HCT116 (cell line): ENCODE data around the gene CTTNBP2. TPM values are rescaled to one million over a fixed set of nuclear protein-coding genes. Genes with fewer than 3 reads are reported as not detected.

Experiments
- ATAC-seq: fragments of 200-7000 bp; cut with Tn5 transposase; 2 replicates; pipeline ENCODE4 v1.9.1; 2020; ENCODE audit warnings: mild to moderate bottlenecking, moderate library complexity
- BruUV-seq: library from RNA; stranded (reverse); fragments of 400-500 nt; replicated peaks from 2 replicates; lab custom pipeline; 2021; lab: Mats Ljungman, UMichigan
- CTCF ChIA-PET: fragments of 300-600 bp; sonication (Branson Sonifier 250); formaldehyde crosslinking; loops from one replicate; lab custom pipeline; 2021; ENCODE audit warnings: antibody characterized with exemption; lab: Charles Lee
- POLR2A ChIA-PET: fragments of 300-600, 350-600 bp; sonication (Branson Sonifier 250); formaldehyde crosslinking; loops from one replicate; lab custom pipeline; 2021; ENCODE audit warnings: antibody characterized with exemption; lab: Charles Lee
- RAD21 ChIA-PET, 2 experiments: fragments of 300-600 bp; sonication (Branson Sonifier 250); formaldehyde crosslinking; loops; one replicate each; lab custom pipeline; 2023; ENCODE audit warnings: low total read pairs in 2 of 2; ENCODE audit not compliant: uncharacterized antibody in 2 of 2, unreplicated experiment in 2 of 2, low non-redundant PET in 1 of 2; lab: Charles Lee
- DNase-seq: peaks from one replicate; pipeline ENCODE4 v3.0.0-alpha.2; 2010; ENCODE audit warnings: low read depth, low spot score
- H2AFZ ChIP-seq: fragments of 200-600 bp; shearing (Covaris generic), sonication (generic); 2 replicates; pipeline ENCODE4 v1.6.1; 2017; ENCODE audit warnings: low read depth, mixed run types, mixed read lengths, antibody characterized with exemption, low read length; ENCODE audit not compliant: poor library complexity, severe bottlenecking
- H3K27ac ChIP-seq: 2 replicates; pipeline ENCODE4 v1.5.1; 2012; ENCODE audit warnings: low read depth, low read length
- H3K27me3 ChIP-seq: fragments of 200-600 bp; sonication (generic); 2 replicates; pipeline ENCODE4 v1.6.1; 2016; ENCODE audit warnings: mixed run types, low read length, mixed read lengths; ENCODE audit not compliant: insufficient read depth
- H3K36me3 ChIP-seq, 2 experiments: fragments of 200-500 bp in 1 of 2; fragments of 200-600 bp in 1 of 2; sonication (Bioruptor generic) in 1 of 2; sonication (generic) in 1 of 2; 2 replicates each; pipeline versions ENCODE4 v1.5.1 to v1.6.1; 2014 to 2016; ENCODE audit warnings: low read length in 2 of 2, inconsistent platforms in 1 of 2, mixed read lengths in 1 of 2, mixed run types in 1 of 2; ENCODE audit not compliant: insufficient read depth in 2 of 2, control insufficient read depth in 1 of 2
- H3K4me1 ChIP-seq, 2 experiments: fragments of 200-600 bp in 1 of 2; sonication (generic) in 1 of 2; 2 replicates each; pipeline versions ENCODE4 v1.5.1 to v1.6.1; 2012 to 2017; ENCODE audit warnings: low read length in 2 of 2, inconsistent platforms in 1 of 2, mild to moderate bottlenecking in 1 of 2, mixed read lengths in 1 of 2, mixed run types in 1 of 2, moderate library complexity in 1 of 2; ENCODE audit not compliant: insufficient read depth in 2 of 2, control insufficient read depth in 1 of 2
- H3K4me2 ChIP-seq: fragments of 200-600 bp; sonication (generic); 2 replicates; pipeline ENCODE4 v1.6.1; 2017; ENCODE audit warnings: mixed run types, low read length, mixed read lengths
- H3K4me3 ChIP-seq, 2 experiments: fragments of 200-600 bp in 1 of 2; sonication (generic) in 1 of 2; replicated peaks in 1 of 2; 2 replicates each; pipeline ENCODE4 v1.5.1; 2011 to 2016; ENCODE audit warnings: low read length in 2 of 2, control low read depth in 1 of 2, low read depth in 1 of 2, mild to moderate bottlenecking in 1 of 2, mixed read lengths in 1 of 2, mixed run types in 1 of 2
- H3K79me2 ChIP-seq: fragments of 200-600 bp; sonication (generic); 2 replicates; pipeline ENCODE4 v1.6.1; 2017; ENCODE audit warnings: mild to moderate bottlenecking, mixed run types, low read length, moderate library complexity, mixed read lengths; ENCODE audit not compliant: insufficient read depth
- H3K9ac ChIP-seq: fragments of 200-600 bp; sonication (generic); 2 replicates; pipeline ENCODE4 v1.6.1; 2016; ENCODE audit warnings: low read length, mixed read lengths
- H3K9me2 ChIP-seq: fragments of 200-600 bp; sonication (generic), shearing (Covaris generic); 2 replicates; pipeline ENCODE4 v1.6.1; 2017; ENCODE audit warnings: mixed run types, mild to moderate bottlenecking, moderate library complexity; ENCODE audit not compliant: insufficient read depth
- H3K9me3 ChIP-seq, 2 experiments: fragments of 200-500 bp in 1 of 2; fragments of 200-600 bp in 1 of 2; sonication (Bioruptor generic) in 1 of 2; sonication (generic) in 1 of 2; 2 replicates each; pipeline ENCODE4 v1.6.1; 2014 to 2017; ENCODE audit warnings: low read length in 2 of 2, mixed read lengths in 2 of 2, inconsistent platforms in 1 of 2, low read depth in 1 of 2, mild to moderate bottlenecking in 1 of 2, mixed run types in 1 of 2, moderate library complexity in 1 of 2; ENCODE audit not compliant: control insufficient read depth in 1 of 2, insufficient read depth in 1 of 2
- H4K20me1 ChIP-seq: fragments of 200-600 bp; sonication (generic), shearing (Covaris generic); 2 replicates; pipeline ENCODE4 v1.6.1; 2017; ENCODE audit warnings: mixed run types, mild to moderate bottlenecking, moderate library complexity; ENCODE audit not compliant: insufficient read depth
- ATF3 ChIP-seq: IDR thresholded peaks from 2 replicates; pipeline ENCODE4 v1.6.1; 2012
- CBX3 ChIP-seq: IDR thresholded peaks from 2 replicates; pipeline ENCODE4 v1.6.1; 2012; ENCODE audit warnings: low read depth
- CEBPB ChIP-seq: IDR thresholded peaks from 2 replicates; pipeline ENCODE4 v1.6.1; 2012; ENCODE audit warnings: low read depth
- CTCF ChIP-seq, 3 experiments: fragments of 200-600 bp in 1 of 3; sonication (generic) in 1 of 3; IDR thresholded peaks in 2 of 3; conservative IDR thresholded peaks in 1 of 3; 2 replicates each; pipeline ENCODE4 v1.5.1; 2012 to 2017; ENCODE audit warnings: low read depth in 2 of 3, low read length in 2 of 3, antibody characterized with exemption in 1 of 3, borderline replicate concordance in 1 of 3, control low read depth in 1 of 3, mild to moderate bottlenecking in 1 of 3, mixed read lengths in 1 of 3, mixed run types in 1 of 3, moderate library complexity in 1 of 3; ENCODE audit not compliant: insufficient read depth in 1 of 3
- EGR1 ChIP-seq: IDR thresholded peaks from 2 replicates; pipeline ENCODE4 v1.6.1; 2012; ENCODE audit warnings: low read depth
- EZH2 ChIP-seq: fragments of 200-600 bp; sonication (generic); IDR thresholded peaks from 2 replicates; pipeline ENCODE4 v1.6.1; 2017; ENCODE audit warnings: antibody characterized with exemption, mixed run types
- EZH2phosphoT487 ChIP-seq: fragments of 200-600 bp; IDR thresholded peaks from 2 replicates; pipeline ENCODE4 v1.6.1; 2018; ENCODE audit warnings: antibody characterized with exemption, borderline replicate concordance
- POLR2A ChIP-seq: IDR thresholded peaks from 2 replicates; pipeline ENCODE4 v1.7.0; 2011; ENCODE audit warnings: borderline replicate concordance; ENCODE audit not compliant: insufficient read depth, insufficient read length; ENCODE audit errors: extremely low read depth
- POLR2AphosphoS5 ChIP-seq: IDR thresholded peaks from 2 replicates; pipeline ENCODE4 v1.6.1; 2011; ENCODE audit warnings: mild to moderate bottlenecking, low read depth, low read length, moderate library complexity
- RAD21 ChIP-seq: IDR thresholded peaks from 2 replicates; pipeline ENCODE4 v1.6.1; 2012; ENCODE audit warnings: low read depth, mild to moderate bottlenecking
- SP1 ChIP-seq: IDR thresholded peaks from 2 replicates; pipeline ENCODE4 v1.6.1; 2012; ENCODE audit warnings: low read depth
- SRF ChIP-seq: IDR thresholded peaks from 2 replicates; pipeline ENCODE4 v1.6.1; 2012; ENCODE audit warnings: low read depth
- TCF7L2 ChIP-seq: IDR thresholded peaks from 2 replicates; pipeline ENCODE4 v1.7.0; 2011; ENCODE audit warnings: borderline replicate concordance, inconsistent platforms; ENCODE audit not compliant: insufficient read depth, insufficient read length; ENCODE audit errors: extremely low read depth
- YY1 ChIP-seq: IDR thresholded peaks from 2 replicates; pipeline ENCODE4 v1.6.1; 2011; ENCODE audit warnings: low read length, low read depth, moderate library complexity, mild to moderate bottlenecking; ENCODE audit not compliant: insufficient replicate concordance; ENCODE audit errors: extremely low read depth
- ZBTB33 ChIP-seq: IDR thresholded peaks from 2 replicates; pipeline ENCODE4 v1.6.1; 2011; ENCODE audit warnings: mild to moderate bottlenecking, low read length, moderate library complexity; ENCODE audit not compliant: insufficient replicate concordance; ENCODE audit errors: extremely low read depth
- ZFX ChIP-seq: fragments of 450-650 bp; IDR thresholded peaks from 2 replicates; pipeline ENCODE4 v1.6.1; 2017
- ZNF274 ChIP-seq: fragments of 200-500 bp; sonication (Bioruptor generic); IDR thresholded peaks from 2 replicates; pipeline ENCODE4 v1.6.1; 2014; ENCODE audit warnings: mild to moderate bottlenecking, low read depth, low read length, inconsistent platforms
- intact Hi-C: fragments of 100-400 bp; cut with micrococcal nuclease; formaldehyde crosslinking; loops from 2 replicates; pipeline ENCODE4 v1.10.0; 2022
- total RNA-seq: library from RNA; stranded (reverse); gene quantifications from one replicate; pipeline ENCODE4 v1.2.1, GENCODE V29; 2021; ENCODE audit not compliant: unreplicated experiment

The CTTNBP2 gene
- total RNA-seq, 1 experiment from 2014 or later, result 5.4 TPM

GRCh38 chr7:117718116-117718835 lies 155.0 kb downstream of the CTTNBP2 start:
- H3K79me2 ChIP-seq, result no peaks in the 10 kb centered on the region
- ATAC-seq (no peak), DNase-seq (no peak)
- RAD21 ChIA-PET, result no interaction called here
- POLR2A ChIA-PET, result no interaction called here
- H3K9me3 ChIP-seq, result no peaks in the 10 kb centered on the region
- H3K36me3 ChIP-seq, result no peaks in the 10 kb centered on the region
- TF ChIP-seq ZNF274, result no peak
- TF ChIP-seq EZH2phosphoT487, result no peak
- TF ChIP-seq CTCF (IDR thresholded peaks at IDR 0.05 in 2 of 3, conservative IDR thresholded peaks at IDR 0.05 in 1 of 3; ENCODE audit: borderline replicate concordance in 1 of 3, insufficient read depth in 1 of 3, low read depth in 2 of 3, low read length in 2 of 3), result no peak
- no peak for TF ChIP-seq CEBPB
- no peak for TF ChIP-seq ATF3
- TF ChIP-seq SP1, result no peak
- TF ChIP-seq EGR1, result no peak
- TF ChIP-seq POLR2A, result no peak
- no peak for TF ChIP-seq YY1
- no peak for TF ChIP-seq RAD21
- TF ChIP-seq TCF7L2, result no peak
- TF ChIP-seq ZBTB33, result no peak
- TF ChIP-seq POLR2AphosphoS5, result no peak
- no peak for TF ChIP-seq CBX3
- no peak for TF ChIP-seq ZFX
- TF ChIP-seq EZH2, result no peak
- TF ChIP-seq SRF, result no peak
- H3K9me2 ChIP-seq, result no peaks in the 10 kb centered on the region
- no peak overlapping the region for H2AFZ ChIP-seq
- H3K4me1 ChIP-seq, result no peaks in the 10 kb centered on the region
- H3K27me3 ChIP-seq, result no peaks in the 10 kb centered on the region
- intact Hi-C loops, result loop anchor here (10.0 kb wide), 1 partner anchor 403 kb away; no protein-coding TSS in a partner anchor
- no peak overlapping the region for H3K4me3 ChIP-seq
- CTCF ChIA-PET, result no interaction called here
- BruUV-seq, result no TSS peak
- H4K20me1 ChIP-seq, result no peaks in the 10 kb centered on the region
- no peak overlapping the region for H3K4me2 ChIP-seq
- no peak overlapping the region for H3K9ac ChIP-seq
- no peak overlapping the region for H3K27ac ChIP-seq
